ENCODE measurements around the gene ELL2. TPM values are rescaled to one million over a fixed set of nuclear protein-coding genes. Genes with fewer than 3 reads are reported as not detected.

ELL2 gene
- total and polyA plus RNA-seq, 2 of the 13 experiments (the other 11 are each of a cell fraction or from before 2014, with no cell fraction given), result 78.9 to 97.1 TPM

GRCh38 chr5:96008487-96008886 lies 46.8 kb upstream of the ELL2 start (continued):
- TF ChIP-seq NR1H2 (CRISPR knock-in tag; IDR thresholded peaks at IDR 0.05; ENCODE audit: borderline replicate concordance, low read depth) (no peak), TMF1 (CRISPR knock-in tag; IDR thresholded peaks at IDR 0.05; ENCODE audit: low read depth) (no peak)

DNA sequence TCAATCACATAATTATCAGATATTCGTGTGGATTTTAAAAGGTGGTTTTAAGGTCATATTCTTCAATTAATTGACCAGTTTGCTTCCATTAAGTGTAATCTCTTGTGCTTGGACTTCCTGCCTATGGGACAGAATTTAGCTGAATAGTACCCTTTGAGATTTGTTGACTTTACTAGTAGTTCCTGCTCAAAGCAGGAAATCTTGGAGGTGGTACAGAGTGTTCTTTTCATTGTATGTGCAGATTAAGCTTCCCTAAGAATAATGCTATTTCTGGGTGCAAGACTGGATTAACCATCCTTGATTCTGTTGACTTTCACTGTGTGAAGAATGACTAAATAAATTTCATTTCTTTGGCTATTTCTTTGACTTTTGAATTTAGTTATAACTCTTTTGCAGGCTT lies 45.4 kb upstream of the ELL2 start:
- no TSS peak for BruUV-seq (replicated peaks)
- Histone ChIP-seq H3K9me3 (ENCODE audit: low read length) (no peaks in the 10 kb centered on the region), H3K27ac (ENCODE audit: extremely low read length, insufficient read depth, low read length) (no peak overlapping the region), H2AFZ (ENCODE audit: low read length) (no peak overlapping the region), H3K9ac (ENCODE audit: insufficient read depth, low read depth, low read length) (no peak overlapping the region), H3K4me3 (replicated peaks in 1 of 3; ENCODE audit: insufficient read depth in 1 of 3, low read depth in 2 of 3, low read length in 3 of 3) (no peak overlapping the region), H3K27me3 (ENCODE audit: control insufficient read depth in 1 of 2, insufficient read depth in 2 of 2, low read length in 2 of 2) (no peaks in the 10 kb centered on the region), H4K20me1 (ENCODE audit: insufficient read depth, low read length) (no peaks in the 10 kb centered on the region), H3K36me3 (replicated peaks in 1 of 2; ENCODE audit: control insufficient read depth in 1 of 2, insufficient read depth in 2 of 2, low read length in 2 of 2) (no peaks in the 10 kb centered on the region), H3K4me1 (ENCODE audit: insufficient read depth, low read length) (peaks cover 5% of the 10 kb centered on the region), H3K4me2 (ENCODE audit: low read depth, low read length) (no peak overlapping the region), H3K79me2 (ENCODE audit: insufficient read depth, low read length) (no peaks in the 10 kb centered on the region)
- ATAC-seq (no peak), FAIRE-seq (no peak), DNase-seq (ENCODE audit: low spot score) (no peak)
- TF ChIP-seq PAF1 (CRISPR knock-in tag; IDR thresholded peaks at IDR 0.05) (no peak), ATF5 (CRISPR knock-in tag; IDR thresholded peaks at IDR 0.05; ENCODE audit: low read depth) (no peak), YY1 (IDR thresholded peaks at IDR 0.05; ENCODE audit: insufficient read depth, insufficient replicate concordance, low read depth, low read length) (no peak), ZNF292 (CRISPR knock-in tag; IDR thresholded peaks at IDR 0.05; ENCODE audit: borderline replicate concordance, low read depth) (no peak)
- ChIA-PET POLR2A (no interaction called here), CTCF (ENCODE audit: low intra/inter-chr PET ratio, low total read pairs) (no interaction called here)
- intact Hi-C loops (cut with micrococcal nuclease; ENCODE audit: unreplicated experiment), result no loop called here
- 91% methylated on average over 1 of the region's 1 CpG for WGBS (ENCODE audit: low lambda C conversion rate)
- in situ Hi-C loops (cut with HindIII; ENCODE audit: extremely low pct_ligation_motif_present, low pct_unique_long_range_greater_than_20kb), result no loop called here

GRCh38 chr5:96006291-96006690 lies 44.6 kb upstream of the ELL2 start:
- Histone ChIP-seq H2AFZ (ENCODE audit: low read length) (no peak overlapping the region), H3K27ac (ENCODE audit: extremely low read length, insufficient read depth, low read length) (no peak overlapping the region)
- ATAC-seq, result no peak

More at GRCh38 chr5:96006291-96006690, 44.6 kb upstream of the ELL2 start:
- intact Hi-C loops (cut with micrococcal nuclease; ENCODE audit: unreplicated experiment) (no loop called here), in situ Hi-C loops (cut with HindIII; ENCODE audit: extremely low pct_ligation_motif_present, low pct_unique_long_range_greater_than_20kb) (no loop called here)
- ChIA-PET POLR2A (no interaction called here), CTCF (ENCODE audit: low intra/inter-chr PET ratio, low total read pairs) (no interaction called here)
- Histone ChIP-seq H3K4me3 (replicated peaks in 1 of 3; ENCODE audit: insufficient read depth in 1 of 3, low read depth in 2 of 3, low read length in 3 of 3) (no peak overlapping the region), H3K9me3 (ENCODE audit: low read length) (no peaks in the 10 kb centered on the region), H3K9ac (ENCODE audit: insufficient read depth, low read depth, low read length) (no peak overlapping the region), H3K79me2 (ENCODE audit: insufficient read depth, low read length) (no peaks in the 10 kb centered on the region), H3K4me2 (ENCODE audit: low read depth, low read length) (no peak overlapping the region), H3K36me3 (replicated peaks in 1 of 2; ENCODE audit: control insufficient read depth in 1 of 2, insufficient read depth in 2 of 2, low read length in 2 of 2) (no peaks in the 10 kb centered on the region), H3K4me1 (ENCODE audit: insufficient read depth, low read length) (peaks cover 13% of the 10 kb centered on the region), H3K27me3 (ENCODE audit: control insufficient read depth in 1 of 2, insufficient read depth in 2 of 2, low read length in 2 of 2) (no peaks in the 10 kb centered on the region), H4K20me1 (ENCODE audit: insufficient read depth, low read length) (no peaks in the 10 kb centered on the region)
- TF ChIP-seq MAFK (conservative IDR thresholded peaks at IDR 0.05 in 1 of 2, IDR thresholded peaks at IDR 0.05 in 1 of 2; ENCODE audit: low read length in 2 of 2) (peak; percentile 13 to 41; a peak in 2 of 4 replicates), NAIF1 (CRISPR knock-in tag; IDR thresholded peaks at IDR 0.05; ENCODE audit: borderline replicate concordance) (no peak), ZNF616 (CRISPR knock-in tag; IDR thresholded peaks at IDR 0.05; ENCODE audit: low read depth) (no peak), YEATS2 (CRISPR knock-in tag; IDR thresholded peaks at IDR 0.05; ENCODE audit: borderline replicate concordance) (no peak), ATF7 (IDR thresholded peaks at IDR 0.05) (no peak), ATF7 (CRISPR knock-in tag; IDR thresholded peaks at IDR 0.05) (no peak), BCLAF1 (IDR thresholded peaks at IDR 0.05) (no peak)
- TF ChIP-seq, protein P1, sequence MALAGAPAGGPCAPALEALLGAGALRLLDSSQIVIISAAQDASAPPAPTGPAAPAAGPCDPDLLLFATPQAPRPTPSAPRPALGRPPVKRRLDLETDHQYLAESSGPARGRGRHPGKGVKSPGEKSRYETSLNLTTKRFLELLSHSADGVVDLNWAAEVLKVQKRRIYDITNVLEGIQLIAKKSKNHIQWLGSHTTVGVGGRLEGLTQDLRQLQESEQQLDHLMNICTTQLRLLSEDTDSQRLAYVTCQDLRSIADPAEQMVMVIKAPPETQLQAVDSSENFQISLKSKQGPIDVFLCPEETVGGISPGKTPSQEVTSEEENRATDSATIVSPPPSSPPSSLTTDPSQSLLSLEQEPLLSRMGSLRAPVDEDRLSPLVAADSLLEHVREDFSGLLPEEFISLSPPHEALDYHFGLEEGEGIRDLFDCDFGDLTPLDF (CRISPR knock-in tag; IDR thresholded peaks at IDR 0.05), result no peak
- 95% methylated on average over 3 of the region's 3 CpGs for WGBS (ENCODE audit: low lambda C conversion rate)
- BruUV-seq (replicated peaks), result no TSS peak
- DNase-seq (ENCODE audit: low spot score) (no peak), FAIRE-seq (no peak)

Measured in HepG2 (cell line).